Sigmoid colon (tissue), 7 donors: ENCODE data around the gene CENPV. TPM values are rescaled to one million over a fixed set of nuclear protein-coding genes. Genes with fewer than 3 reads are reported as not detected.
"Not testable (repeated sequence)": the region's sequence is repeated elsewhere in the genome, so short reads cannot be mapped to it uniquely, and the experiment has no call there.

Source experiments
- DNase-seq: peaks from one replicate; pipeline ENCODE4 v3.0.0-alpha.2; 2019
- H3K27ac ChIP-seq, 4 donors: fragments of 200-600 bp; sonication (generic); one replicate each; pipeline ENCODE4 v1.5.1; 2016 to 2019; ENCODE audit warnings: mild to moderate bottlenecking in 1 of 4
- H3K27me3 ChIP-seq, 3 donors: fragments of 200-600 bp; sonication (generic); one replicate each; pipeline ENCODE4 v1.5.1; 2019; ENCODE audit warnings: mild to moderate bottlenecking in 1 of 3
- H3K36me3 ChIP-seq, 4 donors: fragments of 200-600 bp; sonication (generic); one replicate each; pipeline ENCODE4 v1.5.1; 2016 to 2019
- H3K4me1 ChIP-seq, 4 donors: fragments of 200-600 bp; sonication (generic); one replicate each; pipeline ENCODE4 v1.5.1; 2017 to 2019
- H3K4me3 ChIP-seq, 4 donors: fragments of 200-600 bp; sonication (generic); one replicate each; pipeline ENCODE4 v1.5.1; 2017 to 2019; ENCODE audit warnings: mild to moderate bottlenecking in 2 of 4, moderate library complexity in 1 of 4
- H3K9me3 ChIP-seq, 4 donors: fragments of 200-600 bp in 3 of 4; sonication (generic) in 3 of 4; one replicate each; pipeline versions ENCODE4 v1.5.1 to v1.6.1; 2013 to 2019
- CTCF ChIP-seq, 4 experiments: fragments of 450-650 bp in 3 of 4; fragments of 200-600 bp in 1 of 4; IDR thresholded peaks; one replicate each; pipeline ENCODE4 v1.5.1; 2016 to 2019; ENCODE audit warnings: antibody characterized with exemption in 4 of 4, mild to moderate bottlenecking in 3 of 4, moderate library complexity in 2 of 4
- EP300 ChIP-seq, 4 donors: sonication (generic); formaldehyde crosslinking; IDR thresholded peaks; one replicate each; pipeline ENCODE4 v1.6.1; 2017; ENCODE audit warnings: antibody characterized with exemption in 4 of 4
- POLR2A ChIP-seq, 2 donors: fragments of 450-650 bp; IDR thresholded peaks; one replicate each; pipeline ENCODE4 v1.6.1; 2016; ENCODE audit warnings: antibody characterized with exemption in 2 of 2, mild to moderate bottlenecking in 2 of 2, moderate library complexity in 2 of 2
- POLR2AphosphoS5 ChIP-seq, 4 donors: sonication (generic); formaldehyde crosslinking; IDR thresholded peaks; one replicate each; pipeline ENCODE4 v1.6.1; 2017; ENCODE audit warnings: antibody characterized with exemption in 4 of 4
- WGBS, 2 donors: extraction: QIAGEN DNeasy Blood & Tissue Kit; methylation state at CpG; one replicate each; pipeline ENCODE4 v1.1.7; 2013; 5-methylcytosine and 5-hydroxymethylcytosine counted together
- intact Hi-C: fragments of 100-400 bp; cut with DNase I; formaldehyde crosslinking; loops from one replicate; pipeline ENCODE4 v1.15.1; 2023
- polyA plus RNA-seq, 3 donors: library from polyadenylated mRNA; stranded (reverse); fragments of 200-250 nt; gene quantifications; one replicate each; pipeline ENCODE4 v1.2.3, GENCODE V29; 2013
- total RNA-seq, 4 donors: library from RNA; depleted of rRNA; stranded (reverse); fragments of >200 nt; gene quantifications; one replicate each; pipeline ENCODE4 v1.1.0, GENCODE V29; 2016
- donor health status: healthy with polysubstance abuse.
- donor health status: Bipolar disorder and iron deficiency.
- donor health status: healthy.

Gene CENPV
- total RNA-seq (10 to 100 TPM; 12.8 to 23.8 (median 18.2) TPM), polyA plus RNA-seq (10 to 100 TPM; 42.3 to 62.5 (median 57.6) TPM)

- Histone ChIP-seq H3K4me1 (peaks cover 0 to 14% (median 10%) of the 10 kb centered on the region in 4 donors), H3K27ac (peak within 1 kb of the TSS; percentile 42 to 68 (median 66)), H3K27me3 (no peaks in the 10 kb centered on the region), H3K9me3 (no peaks in the 10 kb centered on the region), H3K4me3 (peak within 1 kb of the TSS; percentile 57 to 65 (median 60)), H3K36me3 (peaks cover 0 to 8% (median under 1%) of the 10 kb centered on the region in 4 donors)
- WGBS, 2 donors = 15 to 17% methylated on average over 83 of the region's 83 CpGs
- no peak for TF ChIP-seq POLR2AphosphoS5 (IDR thresholded peaks at IDR 0.05)
- no peak for TF ChIP-seq CTCF (IDR thresholded peaks at IDR 0.05)
- no peak for TF ChIP-seq EP300 (IDR thresholded peaks at IDR 0.05)
- TF ChIP-seq POLR2A (IDR thresholded peaks at IDR 0.05) = no peak
- DNase-seq = peak; percentile 63
- intact Hi-C loops = loop anchor here (5.0 kb wide), 1 partner anchor 66 kb away; no protein-coding TSS in a partner anchor
Measured at GRCh38 chr17:16353317-16354174, at the start of gene CENPV. Gene CENPV (minus strand): TSS chr17:16353469. CDS start chr17:16353436, 33 bp downstream.

- DNase-seq = no peak
- H3K9me3 ChIP-seq = no peaks in the 10 kb centered on the region
- no peak overlapping the region for H3K27ac ChIP-seq
- no peaks in the 10 kb centered on the region for H3K27me3 ChIP-seq
- H3K4me1 ChIP-seq = no peaks in the 10 kb centered on the region
- intact Hi-C loops = no loop called here
- no peaks in the 10 kb centered on the region for H3K36me3 ChIP-seq
- H3K4me3 ChIP-seq = no peak overlapping the region
- TF ChIP-seq POLR2AphosphoS5 (IDR thresholded peaks at IDR 0.05) (no peak), EP300 (IDR thresholded peaks at IDR 0.05) (no peak), CTCF (IDR thresholded peaks at IDR 0.05) (no peak), POLR2A (IDR thresholded peaks at IDR 0.05) (no peak)
- WGBS, 2 donors = 52 to 75% methylated on average over 9 of the region's 9 CpGs
Measured at GRCh38 chr17:16398270-16399267, 45.3 kb upstream of the CENPV start.

GRCh38 chr17:16396693-16397092, 43.4 kb upstream of the CENPV start:
- intact Hi-C loops, H3K4me3 ChIP-seq, H3K27me3 ChIP-seq, H3K36me3 ChIP-seq, H3K9me3 ChIP-seq, DNase-seq, H3K4me1 ChIP-seq: not testable (repeated sequence)
- 76 to 85% methylated on average over 2 of the region's 2 CpGs for WGBS, 2 donors
- peak overlapping the region in 1 of 4 donors; percentile 28 for H3K27ac ChIP-seq

GRCh38 chr17:16395887-16396286, 42.6 kb upstream of the CENPV start:
- H3K36me3 ChIP-seq = not testable (repeated sequence)
- WGBS, 2 donors = 69 to 71% methylated on average over 4 of the region's 4 CpGs
- H3K27ac ChIP-seq = peak overlapping the region in 1 of 4 donors; percentile 28

GRCh38 chr17:16392491-16392890, 39.2 kb upstream of the CENPV start:
- H3K4me3 ChIP-seq, H3K4me1 ChIP-seq, H3K27me3 ChIP-seq, H3K9me3 ChIP-seq, H3K27ac ChIP-seq, DNase-seq, H3K36me3 ChIP-seq, intact Hi-C loops: not testable (repeated sequence)
- WGBS, 2 donors = 90 to 94% methylated on average over 11 of the region's 11 CpGs

More at GRCh38 chr17:16395887-16396286, 42.6 kb upstream of the CENPV start:
- intact Hi-C loops, H3K4me3 ChIP-seq, H3K9me3 ChIP-seq, H3K4me1 ChIP-seq, H3K27me3 ChIP-seq: not testable (repeated sequence)
- DNase-seq = peak; percentile 65

GRCh38 chr17:16391451-16391850, 38.2 kb upstream of the CENPV start:
- Histone ChIP-seq H3K9me3 (no peaks in the 10 kb centered on the region), H3K4me1 (peaks cover 0 to 8% (median under 1%) of the 10 kb centered on the region in 4 donors), H3K36me3 (no peaks in the 10 kb centered on the region), H3K27ac (no peak overlapping the region), H3K4me3 (no peak overlapping the region), H3K27me3 (no peaks in the 10 kb centered on the region)
- intact Hi-C loops = no loop called here
- 96 to 97% methylated on average over 13 of the region's 13 CpGs for WGBS, 2 donors
- no peak for DNase-seq
- no peak for TF ChIP-seq POLR2A (IDR thresholded peaks at IDR 0.05)
- no peak for TF ChIP-seq CTCF (IDR thresholded peaks at IDR 0.05)
- TF ChIP-seq EP300 (IDR thresholded peaks at IDR 0.05) = no peak
- no peak for TF ChIP-seq POLR2AphosphoS5 (IDR thresholded peaks at IDR 0.05)

- not testable (repeated sequence) for DNase-seq, H3K27me3 ChIP-seq, H3K9me3 ChIP-seq
- peaks cover 0 to 20% (median 0%) of the 10 kb centered on the region in 4 donors for H3K36me3 ChIP-seq
- peaks cover 0 to 38% (median 29%) of the 10 kb centered on the region in 4 donors for H3K4me1 ChIP-seq
- WGBS, 2 donors = 41 to 47% methylated on average over 23 of the region's 23 CpGs
- H3K27ac ChIP-seq = peak overlapping the region; percentile 31 to 64 (median 54)
- H3K4me3 ChIP-seq = peak overlapping the region in 3 of 4 donors; percentile 37 to 53 (median 49)
- intact Hi-C loops = loop anchor here (5.0 kb wide), 1 partner anchor 136 kb away; no protein-coding TSS in a partner anchor
Measured at GRCh38 chr17:16386126-16386507, 32.8 kb upstream of the CENPV start.
